Suppressor macrophage (primary cell): Measurements from ENCODE around the gene MED14.
A peak's percentile ranks its signal among the peaks of the same experiment; 100 is the strongest.
"Not testable (repeated sequence)": the region's sequence is repeated elsewhere in the genome, so short reads cannot be mapped to it uniquely, and the experiment has no call there.

Experiments
- DNase-seq, 4 experiments: peaks; one replicate each; pipeline ENCODE4 v3.0.0-alpha.2; 2020 to 2022
- total RNA-seq, 17 experiments: gene quantifications; one replicate each; lab custom pipeline; 2026; ENCODE audit warnings: mixed read lengths in 6 of 17, inconsistent platforms in 3 of 17; lab: John Stamatoyannopoulos, UW

The MED14 gene
- total RNA-seq, result 24.5 to 71.0 (median 43.5) reads per million in 17 experiments

- DNase-seq, result peak; percentile 80 to 90 (median 86)
These were observed at the start of gene MED14 for GRCh38 chrX:40735325-40736169. TSS of gene MED14 (minus strand) at chrX:40735542. CDS start at chrX:40735412, 130 bp downstream.

- DNase-seq, result no peak
These were observed 49.3 kb upstream of the MED14 start for GRCh38 chrX:40784516-40785151.

GRCh38 chrX:40782644-40783259 is 47.4 kb upstream of the MED14 start:
- DNase-seq, result not testable (repeated sequence)

- no peak for DNase-seq
These were observed 45.6 kb upstream of the MED14 start for GRCh38 chrX:40780951-40781350.

GRCh38 chrX:40780082-40780481 is 44.7 kb upstream of the MED14 start:
- no peak for DNase-seq

- no peak for DNase-seq
These were observed 43.7 kb upstream of the MED14 start for GRCh38 chrX:40778861-40779575.

GRCh38 chrX:40773809-40774208 is 38.5 kb upstream of the MED14 start:
- DNase-seq, result peak; percentile 25 to 69 (median 53)

GRCh38 chrX:40773188-40773587 is 37.8 kb upstream of the MED14 start:
- no peak for DNase-seq

GRCh38 chrX:40772290-40772689 is 36.9 kb upstream of the MED14 start:
- DNase-seq, result peak; percentile 23 to 63 (median 36)

GRCh38 chrX:40761762-40762161 is 26.4 kb upstream of the MED14 start:
- DNase-seq, result no peak

- DNase-seq, result no peak
These were observed 24.0 kb upstream of the MED14 start for GRCh38 chrX:40759374-40759773.

- DNase-seq, result no peak
These were observed 21.7 kb upstream of the MED14 start for GRCh38 chrX:40757058-40757457.

- DNase-seq, result no peak
These were observed 20.2 kb upstream of the MED14 start for GRCh38 chrX:40755291-40756249.

GRCh38 chrX:40749681-40750494 is 14.5 kb upstream of the MED14 start:
- peak in 3 of 4 experiments; percentile 31 to 53 (median 39) for DNase-seq

GRCh38 chrX:40748977-40749376 is 13.6 kb upstream of the MED14 start:
- DNase-seq, result peak in 3 of 4 experiments; percentile 10 to 48 (median 18)

GRCh38 chrX:40746521-40746920 is 11.2 kb upstream of the MED14 start:
- DNase-seq, result no peak

GRCh38 chrX:40736170-40736505 is 796 bp upstream of the MED14 start:
- no peak for DNase-seq

GRCh38 chrX:40734971-40735324 is 394 bp downstream of the MED14 start:
- DNase-seq, result peak in 2 of 4 experiments; percentile 14 to 28

GRCh38 chrX:40733706-40734105 is 1.6 kb downstream of the MED14 start:
- DNase-seq, result no peak

- DNase-seq, result not testable (repeated sequence)
These were observed 2.8 kb downstream of the MED14 start for GRCh38 chrX:40732499-40732898.
